ENCODE data around the gene NTSR1. TPM values are rescaled to one million over a fixed set of nuclear protein-coding genes. Genes with fewer than 3 reads are reported as not detected.

The NTSR1 gene
- under 1 TPM; 0.04 to 0.16 (median 0.08) TPM for polyA plus RNA-seq (ENCODE audit: insufficient read depth in 1 of 5, insufficient read length in 5 of 5, low replicate concordance in 1 of 5)
- long read RNA-seq, donor 1, result 0 reads
- long read RNA-seq, donor 2, result 0 reads
- long read RNA-seq, donor 3, result 0 reads
- long read RNA-seq, donor 4, full-length matches to known transcripts, result 1 of 1 reads
- long read RNA-seq, donor 4, partial matches to known transcripts, result 0 of 1 reads
- long read RNA-seq, donor 4, other reads (novel, unspliced or antisense), result 0 of 1 reads
- long read RNA-seq, donor 5, full-length matches to known transcripts, result 1 of 1 reads
- long read RNA-seq, donor 5, partial matches to known transcripts, result 0 of 1 reads
- long read RNA-seq, donor 5, other reads (novel, unspliced or antisense), result 0 of 1 reads
- long read RNA-seq, donor 6, result 0 reads
- long read RNA-seq, donor 7, result 0 reads
- long read RNA-seq, donor 8, result 0 reads

GRCh38 chr20:62708591-62709536 is at the start of gene NTSR1:
Gene NTSR1, plus strand, starts transcription at chr20:62708836. Its CDS starts 372 bp downstream, at chr20:62709208.
- DNase-seq, result no peak

DNA sequence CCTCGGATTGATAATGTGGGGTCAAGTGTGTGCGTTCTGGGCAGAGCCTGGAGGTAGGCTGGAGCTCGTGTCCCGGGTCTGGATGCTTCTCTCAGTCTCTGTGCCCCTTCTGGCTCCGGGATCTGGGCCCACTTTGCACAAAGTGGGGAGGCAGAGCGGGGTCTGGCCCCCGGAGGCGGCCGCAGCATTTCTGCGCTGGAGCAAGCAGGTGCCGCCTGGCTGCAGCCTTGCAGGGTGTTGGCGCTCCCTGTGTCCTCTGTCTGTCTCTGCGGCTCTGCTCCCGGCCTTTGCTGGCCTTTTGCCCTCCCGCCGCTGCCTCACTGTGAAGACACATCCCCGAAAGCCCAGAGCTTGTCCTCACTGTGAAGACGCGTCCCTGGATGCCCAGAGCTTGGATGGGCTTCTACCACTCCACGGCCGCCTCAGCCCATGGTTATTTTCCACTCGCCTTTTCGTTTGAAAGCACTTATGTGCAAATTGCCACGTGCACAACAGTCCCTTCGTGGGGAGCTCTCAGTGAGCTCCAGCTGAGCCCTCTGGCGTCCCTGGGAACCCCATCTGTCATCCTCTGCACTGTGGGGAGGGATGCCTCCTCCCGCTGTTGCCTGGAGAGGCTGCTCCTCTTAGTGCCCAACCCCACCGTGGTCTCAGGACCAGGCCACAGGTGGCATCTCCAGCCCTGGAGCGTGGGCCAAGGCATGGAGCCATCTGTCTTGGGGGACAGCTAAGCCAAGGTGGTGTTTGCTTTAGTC is 49.0 kb upstream of the NTSR1 start:
- DNase-seq, result no peak

GRCh38 chr20:62660240-62660615 is 48.4 kb upstream of the NTSR1 start:
- no peak for DNase-seq

GRCh38 chr20:62660768-62661167 is 47.9 kb upstream of the NTSR1 start:
- no peak for DNase-seq

GRCh38 chr20:62661647-62662046 is 47.0 kb upstream of the NTSR1 start:
- DNase-seq, result no peak

DNA sequence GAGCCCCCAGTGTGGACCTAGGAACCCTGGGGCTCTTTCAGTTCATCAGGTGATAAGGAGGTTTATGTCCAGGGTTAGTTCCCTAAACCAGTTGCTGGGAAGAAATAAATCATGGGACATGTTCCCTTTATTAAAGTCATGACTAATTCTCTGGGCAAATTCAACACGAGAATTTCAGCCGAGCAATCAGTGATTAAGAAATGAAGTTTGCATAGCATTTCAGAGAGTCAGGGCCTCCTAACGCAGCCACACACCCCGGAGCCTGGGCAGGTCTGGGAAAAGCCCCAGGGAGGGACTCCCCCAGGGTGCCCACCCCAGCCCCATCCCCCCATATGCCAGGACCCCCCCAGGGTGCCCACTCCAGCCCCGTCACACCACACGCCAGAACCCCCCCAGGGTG is 46.2 kb upstream of the NTSR1 start:
- DNase-seq, result no peak

GRCh38 chr20:62663145-62664018 is 45.3 kb upstream of the NTSR1 start:
- no peak for DNase-seq

DNA sequence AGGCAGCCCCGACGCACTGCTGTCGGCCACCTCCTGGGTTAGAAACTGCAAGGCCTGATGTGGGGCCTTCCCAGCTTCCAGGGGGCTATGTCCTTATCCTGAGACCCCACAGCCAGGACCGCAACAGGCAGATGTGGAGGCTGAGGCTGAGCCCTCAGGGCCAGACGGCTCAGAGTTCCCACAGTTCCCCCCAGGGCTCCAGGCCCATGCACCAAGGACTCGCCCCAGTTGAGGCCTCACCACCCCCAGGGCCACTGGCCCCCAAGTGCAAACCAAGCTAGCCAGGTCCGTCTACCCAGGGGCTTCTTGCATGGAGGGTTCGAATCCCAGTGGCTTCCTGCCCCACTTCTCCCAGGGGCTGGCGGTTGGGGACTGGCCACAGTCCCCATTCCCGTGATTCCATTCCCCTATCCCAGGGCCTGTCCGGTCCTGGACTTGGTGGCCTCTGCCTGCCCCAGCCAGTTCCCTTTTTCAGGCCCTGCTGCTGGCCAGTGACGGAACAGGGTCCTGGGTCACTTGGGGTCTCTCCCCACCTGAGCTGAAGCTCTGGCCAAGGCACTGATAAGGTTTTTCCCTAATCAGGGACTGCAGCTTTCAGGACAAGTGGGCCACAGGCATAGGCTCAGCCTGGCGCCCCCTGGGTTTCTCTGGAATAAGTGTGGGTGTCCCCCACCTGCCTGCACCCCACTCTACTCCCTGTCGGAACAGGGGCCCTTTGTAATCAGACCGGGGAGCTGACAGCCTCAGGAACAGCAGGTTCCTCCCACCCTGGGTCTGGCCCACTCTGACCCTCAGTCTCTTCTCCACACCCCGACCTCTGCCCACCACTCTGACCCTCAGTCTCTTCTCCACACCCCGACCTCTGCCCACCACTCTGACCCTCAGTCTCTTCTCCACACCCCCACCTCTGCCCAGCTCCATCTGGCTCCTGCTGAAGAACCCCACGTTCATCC is 44.3 kb upstream of the NTSR1 start:
- no peak for DNase-seq

GRCh38 chr20:62665153-62665754 is 43.4 kb upstream of the NTSR1 start:
- no peak for DNase-seq

DNA sequence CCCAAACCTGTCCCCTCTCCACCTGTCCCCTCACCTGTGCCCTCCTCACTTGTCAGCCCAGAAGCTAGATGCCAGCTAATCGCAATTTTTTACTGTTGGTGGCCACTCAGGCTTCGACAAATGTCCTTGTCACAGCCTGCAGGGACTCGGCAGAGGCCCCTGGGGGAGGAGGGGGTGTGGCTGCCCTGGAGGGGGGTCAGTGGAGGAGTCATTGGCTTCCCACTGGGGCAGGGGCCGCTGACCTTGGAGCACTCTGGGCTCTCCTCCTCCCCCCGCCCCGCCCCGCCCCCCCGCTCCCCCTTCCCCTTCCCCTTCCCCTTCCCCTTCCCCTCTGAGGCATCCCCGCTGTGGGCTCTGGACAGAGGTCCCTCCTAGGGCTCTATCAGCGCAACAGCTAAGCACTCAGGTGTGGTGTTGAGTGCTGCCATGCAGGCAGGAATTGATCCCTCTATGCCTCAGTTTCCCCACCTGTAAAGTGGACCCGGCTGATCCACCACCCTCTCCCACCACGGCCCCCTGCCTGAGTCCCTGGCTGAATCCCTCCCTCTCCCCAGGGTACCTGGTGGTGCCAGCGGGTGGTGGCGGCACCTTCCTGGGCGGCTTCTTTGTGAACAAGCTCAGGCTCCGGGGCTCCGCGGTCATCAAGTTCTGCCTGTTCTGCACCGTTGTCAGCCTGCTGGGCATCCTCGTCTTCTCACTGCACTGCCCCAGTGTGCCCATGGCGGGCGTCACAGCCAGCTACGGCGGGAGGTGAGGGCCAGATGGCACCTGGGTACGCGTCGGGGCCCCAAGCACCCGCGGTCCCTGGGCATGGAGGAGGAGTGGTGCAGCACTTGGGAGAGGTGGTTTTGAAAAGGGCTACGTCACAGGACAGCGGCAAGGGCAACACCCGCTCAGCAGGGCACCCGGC is 42.6 kb upstream of the NTSR1 start:
- no peak for DNase-seq

GRCh38 chr20:62666736-62667529 is 41.7 kb upstream of the NTSR1 start:
- peak in 1 of 2 donors; percentile 27 for DNase-seq

GRCh38 chr20:62667530-62668440 is 40.9 kb upstream of the NTSR1 start:
- no peak for DNase-seq

GRCh38 chr20:62668441-62669027 is 40.1 kb upstream of the NTSR1 start:
- DNase-seq, result peak in 1 of 2 donors; percentile 72

- no peak for DNase-seq
Observed at GRCh38 chr20:62669249-62669648, 39.4 kb upstream of the NTSR1 start.

DNA sequence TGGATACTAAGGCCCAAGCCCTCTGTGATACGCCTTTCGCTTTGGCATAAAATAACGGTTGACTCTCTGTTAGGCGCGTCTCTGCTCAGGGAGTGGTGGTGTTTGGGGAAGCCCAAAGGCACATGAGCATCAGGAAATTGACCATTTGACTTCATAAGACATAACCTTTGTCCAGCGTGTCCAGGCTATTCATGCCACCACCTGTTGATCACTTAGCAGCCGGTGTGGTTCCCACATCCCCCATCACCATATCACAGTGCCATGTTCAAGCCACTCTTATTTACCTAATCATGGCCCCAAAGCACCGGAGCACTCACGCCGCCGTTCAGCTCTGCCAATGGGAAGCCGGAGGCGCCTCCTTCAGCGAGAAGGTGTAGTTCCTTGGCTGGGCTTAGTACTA is 38.5 kb upstream of the NTSR1 start:
- no peak for DNase-seq

DNA sequence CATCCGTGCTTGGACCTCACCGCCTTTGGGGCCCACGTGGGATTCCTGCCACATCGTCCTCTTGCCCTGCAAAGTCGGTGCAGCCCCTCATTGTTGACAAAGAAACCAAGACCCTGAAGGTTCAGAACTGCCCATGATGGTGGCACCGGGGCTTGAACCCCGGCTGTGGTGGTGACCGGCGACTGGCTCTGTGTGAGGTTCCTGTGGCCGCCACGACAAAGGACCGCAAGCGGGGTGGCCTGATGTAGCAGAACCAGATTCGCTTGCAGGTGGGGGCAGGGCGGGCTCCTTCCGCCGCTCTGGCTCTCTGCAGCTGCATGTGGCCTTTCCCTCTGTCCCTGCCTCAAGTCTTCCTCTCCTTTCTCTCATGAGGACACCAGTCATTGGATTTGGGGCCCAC is 37.6 kb upstream of the NTSR1 start:
- no peak for DNase-seq

All from right lung (tissue), 10 donors.